GM06990 (cell line): ENCODE measurements around the gene PLXNA1.

Experiments used
- DNase-seq: peaks from one replicate; pipeline ENCODE4 v3.0.0-alpha.2; 2011; ENCODE audit not compliant: insufficient read length; ENCODE audit errors: extremely low read depth
- H3K27me3 ChIP-seq: replicated peaks from 2 replicates; pipeline ENCODE4 v1.6.0; 2011; ENCODE audit warnings: low read length; ENCODE audit not compliant: control insufficient read depth, insufficient read depth
- H3K36me3 ChIP-seq: 2 replicates; pipeline ENCODE4 v1.5.1; 2011; ENCODE audit warnings: low read length; ENCODE audit not compliant: control insufficient read depth, insufficient read depth
- H3K4me3 ChIP-seq: replicated peaks from 2 replicates; pipeline ENCODE4 v1.5.1; 2011; ENCODE audit warnings: low read depth, mild to moderate bottlenecking, control low read depth, low read length
- CTCF ChIP-seq: IDR thresholded peaks from 2 replicates; pipeline ENCODE4 v1.5.1; 2011; ENCODE audit warnings: low read length, control low read depth, mild to moderate bottlenecking, inconsistent platforms; ENCODE audit not compliant: insufficient read depth, poor library complexity, severe bottlenecking

Gene PLXNA1

GRCh38 chr3:126965526-126966080, 17.3 kb upstream of the PLXNA1 start:
- no peak for TF ChIP-seq CTCF
- DNase-seq, result no peak
- Histone ChIP-seq H3K36me3 (no peaks in the 10 kb centered on the region), H3K4me3 (no peak overlapping the region), H3K27me3 (no peaks in the 10 kb centered on the region; the same call in 1 of the 2 replicates)

GRCh38 chr3:126967386-126967785, 15.5 kb upstream of the PLXNA1 start:
- H3K4me3 ChIP-seq, result no peak overlapping the region
- no peaks in the 10 kb centered on the region; the same call in 1 of the 2 replicates for H3K27me3 ChIP-seq
- DNase-seq, result no peak
- no peaks in the 10 kb centered on the region for H3K36me3 ChIP-seq
- no peak for TF ChIP-seq CTCF

GRCh38 chr3:126968391-126969390, 14.2 kb upstream of the PLXNA1 start:
- Histone ChIP-seq H3K27me3 (no peaks in the 10 kb centered on the region; the same call in 1 of the 2 replicates), H3K4me3 (no peak overlapping the region), H3K36me3 (no peaks in the 10 kb centered on the region)
- TF ChIP-seq CTCF, result no peak
- DNase-seq, result no peak

- Histone ChIP-seq H3K27me3 (no peaks in the 10 kb centered on the region; the same call in 1 of the 2 replicates), H3K4me3 (no peak overlapping the region), H3K36me3 (no peaks in the 10 kb centered on the region)
- no peak for DNase-seq
- TF ChIP-seq CTCF, result no peak
Measured at GRCh38 chr3:126969586-126969985, 13.3 kb upstream of the PLXNA1 start.

- Histone ChIP-seq H3K27me3 (no peaks in the 10 kb centered on the region; the same call in 1 of the 2 replicates), H3K36me3 (no peaks in the 10 kb centered on the region), H3K4me3 (no peak overlapping the region)
- DNase-seq, result no peak
- TF ChIP-seq CTCF, result no peak
Measured at GRCh38 chr3:126970101-126970500, 12.8 kb upstream of the PLXNA1 start.
